Endothelial cell (in vitro differentiated cells): ENCODE measurements around the gene UCK1. TPM values are rescaled to one million over a fixed set of nuclear protein-coding genes. Genes with fewer than 3 reads are reported as not detected.

ENCODE experiments used
- DNase-seq: peaks from one replicate; pipeline ENCODE4 v3.0.0; 2021; ENCODE audit warnings: low spot score
- H3K27ac Mint-ChIP-seq: one replicate; pipeline ENCODE4 v1.8.0; 2021; ENCODE audit warnings: mixed read lengths, inconsistent platforms; ENCODE audit not compliant: unreplicated experiment
- H3K27me3 Mint-ChIP-seq: one replicate; pipeline ENCODE4 v1.8.0; 2021; ENCODE audit warnings: mild to moderate bottlenecking, moderate library complexity, mixed read lengths, inconsistent platforms; ENCODE audit not compliant: unreplicated experiment
- H3K36me3 Mint-ChIP-seq: one replicate; pipeline ENCODE4 v1.8.0; 2021; ENCODE audit warnings: mild to moderate bottlenecking, low read depth, mixed read lengths, inconsistent platforms; ENCODE audit not compliant: unreplicated experiment
- H3K4me1 Mint-ChIP-seq: one replicate; pipeline ENCODE4 v1.8.0; 2021; ENCODE audit warnings: mild to moderate bottlenecking, mixed read lengths, inconsistent platforms; ENCODE audit not compliant: unreplicated experiment
- H3K4me3 Mint-ChIP-seq: one replicate; pipeline ENCODE4 v1.8.0; 2021; ENCODE audit warnings: mild to moderate bottlenecking, mixed read lengths, inconsistent platforms; ENCODE audit not compliant: unreplicated experiment
- H3K9me3 Mint-ChIP-seq: one replicate; pipeline ENCODE4 v1.8.0; 2021; ENCODE audit warnings: mixed read lengths, inconsistent platforms; ENCODE audit not compliant: unreplicated experiment
- CTCF ChIP-seq: fragments of 200-600 bp; sonication (generic); IDR thresholded peaks from one replicate; pipeline ENCODE4 v1.5.0; 2021; ENCODE audit warnings: antibody characterized with exemption; ENCODE audit not compliant: unreplicated experiment
- total RNA-seq: library from RNA; stranded (reverse); fragmentation: NEBNext Ultra II Directional; extraction: Animal tissue kit (Norgen Biotek cat#: 25700); gene quantifications from one replicate; pipeline ENCODE4 v1.2.1, GENCODE V29; 2021; ENCODE audit not compliant: unreplicated experiment

Gene UCK1
- total RNA-seq, 1 donor from 2014 or later: 23.0 TPM

GRCh38 chr9:131545003-131545785, 14.1 kb upstream of the UCK1 start, which contains the start of gene PRRT1B:
Gene PRRT1B (plus strand): TSS chr9:131545523. CDS start chr9:131545616, 93 bp downstream.
- peaks cover 29% of the 10 kb centered on the region for H3K36me3 Mint-ChIP-seq
- DNase-seq: no peak
- H3K9me3 Mint-ChIP-seq: peaks cover 15% of the 10 kb centered on the region
- H3K4me3 Mint-ChIP-seq: peak within 1 kb of the TSS; percentile 69
- TF ChIP-seq CTCF: no peak
- H3K27ac Mint-ChIP-seq: peak within 1 kb of the TSS; percentile 58
- H3K4me1 Mint-ChIP-seq: peaks cover 11% of the 10 kb centered on the region
- H3K27me3 Mint-ChIP-seq: peaks cover 38% of the 10 kb centered on the region

- Mint-ChIP-seq H3K9me3 (peaks cover 8% of the 10 kb centered on the region), H3K4me1 (peaks cover 9% of the 10 kb centered on the region), H3K27me3 (peaks cover 29% of the 10 kb centered on the region), H3K36me3 (peaks cover 16% of the 10 kb centered on the region), H3K4me3 (no peak overlapping the region), H3K27ac (no peak overlapping the region)
- no peak for TF ChIP-seq CTCF
- DNase-seq: no peak
These were observed 12.1 kb upstream of the UCK1 start for GRCh38 chr9:131543141-131543540.

GRCh38 chr9:131539223-131539923, 8.3 kb upstream of the UCK1 start:
- Mint-ChIP-seq H3K4me1 (no peaks in the 10 kb centered on the region), H3K9me3 (peaks cover 7% of the 10 kb centered on the region), H3K4me3 (no peak overlapping the region), H3K36me3 (peaks cover 11% of the 10 kb centered on the region), H3K27me3 (peaks cover 7% of the 10 kb centered on the region), H3K27ac (no peak overlapping the region)
- DNase-seq: no peak
- TF ChIP-seq CTCF: no peak

GRCh38 chr9:131537946-131538345, 6.9 kb upstream of the UCK1 start:
- Mint-ChIP-seq H3K27ac (no peak overlapping the region), H3K4me1 (no peaks in the 10 kb centered on the region), H3K36me3 (peaks cover 7% of the 10 kb centered on the region), H3K27me3 (peaks cover 1% of the 10 kb centered on the region), H3K4me3 (no peak overlapping the region), H3K9me3 (no peaks in the 10 kb centered on the region)
- DNase-seq: no peak
- TF ChIP-seq CTCF: no peak
